Subcutaneous adipose tissue (tissue), 4 donors: ENCODE results near the gene RSAD2. TPM values are rescaled to one million over a fixed set of nuclear protein-coding genes. Genes with fewer than 3 reads are reported as not detected.

Experiments used
- CTCF ChIP-seq: fragments of 450-650 bp; IDR thresholded peaks from one replicate; pipeline ENCODE4 v1.5.1; 2016; ENCODE audit warnings: low read depth, mild to moderate bottlenecking, control low read depth, antibody characterized with exemption, moderate library complexity
- total RNA-seq, 4 donors: library from RNA; depleted of rRNA; stranded (reverse); fragments of >200 nt; gene quantifications; one replicate each; pipeline ENCODE4 v1.1.0, GENCODE V29; 2016

Gene RSAD2
- total RNA-seq, 4 donors from 2014 or later: 1.5 to 22.4 (median 4.9) TPM

GRCh38 chr2:6934758-6935651, 57.4 kb downstream of the RSAD2 start:
- no peak for TF ChIP-seq CTCF

- TF ChIP-seq CTCF: no peak
Observed at GRCh38 chr2:6937157-6937556, 59.6 kb downstream of the RSAD2 start.

- TF ChIP-seq CTCF: no peak
Observed at GRCh38 chr2:6937582-6937981, 60.0 kb downstream of the RSAD2 start.

- no peak for TF ChIP-seq CTCF
Observed at GRCh38 chr2:6939071-6939470, 61.5 kb downstream of the RSAD2 start.

- no peak for TF ChIP-seq CTCF
Observed at GRCh38 chr2:6940820-6941219, 63.2 kb downstream of the RSAD2 start.

GRCh38 chr2:6941299-6942046, 63.9 kb downstream of the RSAD2 start:
- TF ChIP-seq CTCF: no peak

- TF ChIP-seq CTCF: no peak
Observed at GRCh38 chr2:6942848-6943247, 65.3 kb downstream of the RSAD2 start.
